CD4-positive, alpha-beta T cell treated with Interleukin-15 for 1 hour (primary cell): Measurements from ENCODE around the gene ZFP64.
"Not testable (repeated sequence)": the region's sequence is repeated elsewhere in the genome, so short reads cannot be mapped to it uniquely, and the experiment has no call there.

ENCODE experiments used
- DNase-seq: peaks from one replicate; pipeline ENCODE4 v3.0.0-alpha.2; 2020

The ZFP64 gene

GRCh38 chr20:52153896-52154295, 37.7 kb downstream of the ZFP64 start:
- DNase-seq: no peak

DNA sequence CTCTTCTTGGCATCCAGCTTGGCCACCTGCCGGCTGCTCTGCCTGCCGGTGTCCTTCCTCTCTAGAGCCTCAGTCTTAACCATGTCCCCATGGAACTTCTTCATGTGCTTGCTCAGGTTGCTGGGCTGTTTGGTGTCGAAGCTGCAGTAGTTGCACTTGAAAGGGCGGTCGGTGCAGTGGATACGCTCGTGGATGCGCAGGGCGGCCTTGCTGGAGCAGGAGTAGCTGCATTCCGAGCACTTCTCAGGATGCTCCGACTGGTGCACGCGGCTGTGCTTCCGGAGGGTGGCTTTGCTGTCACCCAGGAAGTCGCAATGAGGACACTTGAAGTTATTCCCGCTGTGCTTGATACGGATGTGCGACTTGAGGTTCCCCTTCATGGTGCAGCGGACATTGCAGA, 38.7 kb downstream of the ZFP64 start:
- no peak for DNase-seq

- no peak for DNase-seq
Measured at GRCh38 chr20:52152416-52152815, 39.2 kb downstream of the ZFP64 start.

DNA sequence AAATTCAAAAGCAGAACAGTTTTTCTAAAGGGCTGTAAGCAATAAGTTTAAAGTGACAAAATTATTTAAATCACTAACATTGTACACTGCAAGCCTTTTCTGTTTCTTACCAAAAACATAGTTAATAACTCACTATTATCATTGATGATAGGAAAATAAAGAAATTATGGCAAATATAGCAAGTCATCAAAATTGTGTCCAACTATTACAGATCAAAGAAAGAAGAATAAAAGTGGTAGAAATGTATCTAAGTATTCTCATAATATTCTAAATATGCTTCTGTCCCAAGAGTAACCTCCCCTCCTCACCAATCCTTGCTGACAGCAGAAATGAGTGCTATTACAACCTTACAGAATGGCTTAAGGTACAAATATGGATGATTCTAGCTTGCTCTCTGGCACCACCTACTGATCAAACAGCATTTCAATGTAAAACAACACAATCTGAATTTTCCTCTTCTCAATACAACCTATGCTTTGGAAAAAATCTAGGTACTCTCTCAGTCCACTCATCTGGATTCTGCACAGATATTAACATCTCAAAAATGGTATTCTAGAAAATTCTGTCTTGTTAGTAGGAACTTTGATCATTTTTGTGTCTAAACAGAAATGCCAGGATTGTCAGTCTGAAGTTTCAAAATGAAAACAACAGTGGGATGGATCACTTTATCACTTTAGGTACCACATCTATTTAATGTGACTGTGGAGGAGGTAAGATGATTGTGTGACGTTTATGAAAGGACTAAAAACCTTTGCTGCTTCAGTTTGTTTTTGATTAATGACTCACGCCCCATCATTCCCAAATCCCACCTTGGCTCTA, 40.9 kb downstream of the ZFP64 start:
- DNase-seq: no peak

GRCh38 chr20:52145587-52145986, 46.0 kb downstream of the ZFP64 start:
- no peak for DNase-seq

DNA sequence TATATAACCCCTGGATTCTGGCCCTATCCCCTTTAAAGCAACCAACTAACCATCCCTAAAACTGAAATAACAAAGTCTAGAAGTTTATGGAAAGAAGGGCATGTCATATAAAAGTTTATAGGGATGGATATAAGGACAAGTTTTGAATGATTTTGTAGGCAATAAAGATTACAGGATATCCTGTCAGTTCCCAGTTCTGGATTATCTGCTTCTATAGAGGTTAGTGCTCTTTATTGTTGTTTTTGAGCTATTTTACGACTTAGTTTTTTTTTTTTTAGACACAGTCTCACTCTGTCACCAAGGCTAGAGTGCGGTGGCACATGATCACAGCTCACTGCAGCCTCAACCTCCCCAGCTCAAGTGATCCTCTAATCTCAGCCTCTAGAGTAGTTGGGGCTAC, 48.3 kb downstream of the ZFP64 start:
- DNase-seq: no peak

- no peak for DNase-seq
Measured at GRCh38 chr20:52142757-52143156, 48.8 kb downstream of the ZFP64 start.

- DNase-seq: no peak
Measured at GRCh38 chr20:52139986-52140385, 51.6 kb downstream of the ZFP64 start.

DNA sequence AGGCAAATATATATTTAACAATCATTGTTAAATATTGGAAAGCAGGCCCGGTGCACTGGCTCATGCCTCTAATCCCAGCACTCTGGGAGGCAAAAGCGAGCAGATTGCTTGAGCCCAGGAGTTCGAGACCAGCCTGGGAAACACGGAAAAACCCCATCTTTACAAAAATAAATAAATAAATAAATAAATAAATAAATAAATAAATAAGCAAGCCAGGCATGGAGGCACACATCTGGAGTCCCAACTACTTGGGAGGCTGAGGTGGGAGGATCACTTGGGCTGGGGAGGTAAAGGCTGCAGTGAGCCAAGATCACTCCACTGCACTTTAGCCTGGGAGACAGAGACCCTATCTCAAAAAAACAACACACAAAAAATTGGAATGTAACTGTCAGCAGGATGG, 53.7 kb downstream of the ZFP64 start:
- no peak for DNase-seq

GRCh38 chr20:52133714-52134113, 57.9 kb downstream of the ZFP64 start:
- not testable (repeated sequence) for DNase-seq

GRCh38 chr20:52132337-52132736, 59.2 kb downstream of the ZFP64 start:
- no peak for DNase-seq

DNA sequence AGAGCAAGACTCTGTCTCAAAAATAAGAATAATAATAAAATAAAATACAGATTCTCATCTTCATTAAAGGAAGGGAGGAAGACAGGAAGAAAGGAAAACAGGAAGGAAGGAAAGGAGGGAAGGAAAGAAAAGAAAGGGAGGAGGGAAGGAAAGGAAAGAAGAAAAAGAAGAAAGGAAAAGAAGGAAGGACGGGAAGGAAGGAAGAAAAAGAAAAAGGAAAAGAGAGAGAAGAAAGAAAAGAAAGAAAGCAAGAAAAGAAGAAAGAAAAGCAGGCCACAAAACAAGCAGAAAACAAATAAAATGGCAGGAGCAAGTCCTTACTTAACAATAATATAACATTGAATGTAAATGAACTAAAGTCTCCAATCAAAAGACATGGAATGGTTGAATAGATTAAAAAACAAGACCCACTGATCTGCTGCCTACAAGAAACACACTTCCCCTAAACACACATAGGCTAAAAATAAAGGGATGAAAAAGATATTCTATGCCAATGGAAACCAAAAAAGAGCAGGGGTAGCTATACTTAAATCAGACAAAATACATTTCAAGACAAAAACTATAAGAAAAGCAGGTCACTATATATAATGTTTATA, 60.4 kb downstream of the ZFP64 start:
- no peak for DNase-seq

- no peak for DNase-seq
Measured at GRCh38 chr20:52130406-52130805, 61.2 kb downstream of the ZFP64 start.

- no peak for DNase-seq
Measured at GRCh38 chr20:52129611-52130010, 62.0 kb downstream of the ZFP64 start.

- peak; percentile 20 for DNase-seq
Measured at GRCh38 chr20:52127309-52127708, 64.3 kb downstream of the ZFP64 start.

- DNase-seq: no peak
Measured at GRCh38 chr20:52124821-52125220, 66.8 kb downstream of the ZFP64 start.

GRCh38 chr20:52118696-52119095, 72.9 kb downstream of the ZFP64 start:
- no peak for DNase-seq

DNA sequence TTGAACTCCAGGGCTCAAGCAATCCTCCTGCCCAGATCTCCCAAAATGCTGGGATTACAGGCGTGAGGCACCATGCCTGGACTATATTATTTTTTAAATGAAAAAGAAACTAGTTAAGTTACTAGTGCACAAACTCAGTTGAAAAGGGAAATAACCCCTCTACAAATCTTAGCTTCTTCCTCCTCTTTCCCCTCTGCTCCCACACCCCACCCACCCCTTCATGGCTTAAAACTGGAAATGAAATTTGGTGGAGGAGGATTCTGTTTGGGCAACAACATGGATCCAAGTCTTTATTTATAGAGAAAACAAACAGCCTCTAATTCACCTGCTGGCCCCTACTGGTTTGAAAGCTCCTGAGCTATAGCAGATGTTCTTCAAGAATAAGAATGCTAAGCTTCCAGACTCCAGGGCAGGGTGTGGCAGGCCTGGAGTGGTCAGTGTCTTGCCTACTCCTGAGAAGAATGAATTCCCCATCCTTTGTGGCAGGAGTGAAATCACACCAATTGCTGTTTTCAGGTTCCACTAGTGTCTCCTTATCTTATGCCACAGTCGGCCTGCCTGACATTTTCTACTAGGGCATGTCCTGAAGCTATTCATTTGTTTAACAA, 73.5 kb downstream of the ZFP64 start:
- no peak for DNase-seq

DNA sequence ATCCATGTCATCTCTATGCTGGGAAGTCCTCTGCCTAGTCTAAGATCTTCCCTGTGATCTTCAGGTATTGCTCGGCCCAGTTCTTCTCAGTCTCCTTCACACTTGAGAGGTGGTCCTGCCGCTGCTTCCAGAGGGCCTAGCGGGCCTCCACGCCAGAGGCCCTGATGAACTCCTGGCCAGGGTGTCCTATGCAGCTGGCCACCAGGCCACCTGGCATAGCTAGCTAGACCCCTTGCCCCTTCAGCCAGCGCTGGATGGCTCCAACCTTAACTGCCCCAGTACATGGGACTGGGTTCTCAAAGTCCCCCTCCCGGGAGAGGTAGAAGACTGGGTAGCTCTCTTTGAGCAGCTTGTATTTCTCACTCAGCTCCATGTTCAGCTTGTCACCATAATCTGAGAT, 81.1 kb downstream of the ZFP64 start:
- DNase-seq: no peak

DNA sequence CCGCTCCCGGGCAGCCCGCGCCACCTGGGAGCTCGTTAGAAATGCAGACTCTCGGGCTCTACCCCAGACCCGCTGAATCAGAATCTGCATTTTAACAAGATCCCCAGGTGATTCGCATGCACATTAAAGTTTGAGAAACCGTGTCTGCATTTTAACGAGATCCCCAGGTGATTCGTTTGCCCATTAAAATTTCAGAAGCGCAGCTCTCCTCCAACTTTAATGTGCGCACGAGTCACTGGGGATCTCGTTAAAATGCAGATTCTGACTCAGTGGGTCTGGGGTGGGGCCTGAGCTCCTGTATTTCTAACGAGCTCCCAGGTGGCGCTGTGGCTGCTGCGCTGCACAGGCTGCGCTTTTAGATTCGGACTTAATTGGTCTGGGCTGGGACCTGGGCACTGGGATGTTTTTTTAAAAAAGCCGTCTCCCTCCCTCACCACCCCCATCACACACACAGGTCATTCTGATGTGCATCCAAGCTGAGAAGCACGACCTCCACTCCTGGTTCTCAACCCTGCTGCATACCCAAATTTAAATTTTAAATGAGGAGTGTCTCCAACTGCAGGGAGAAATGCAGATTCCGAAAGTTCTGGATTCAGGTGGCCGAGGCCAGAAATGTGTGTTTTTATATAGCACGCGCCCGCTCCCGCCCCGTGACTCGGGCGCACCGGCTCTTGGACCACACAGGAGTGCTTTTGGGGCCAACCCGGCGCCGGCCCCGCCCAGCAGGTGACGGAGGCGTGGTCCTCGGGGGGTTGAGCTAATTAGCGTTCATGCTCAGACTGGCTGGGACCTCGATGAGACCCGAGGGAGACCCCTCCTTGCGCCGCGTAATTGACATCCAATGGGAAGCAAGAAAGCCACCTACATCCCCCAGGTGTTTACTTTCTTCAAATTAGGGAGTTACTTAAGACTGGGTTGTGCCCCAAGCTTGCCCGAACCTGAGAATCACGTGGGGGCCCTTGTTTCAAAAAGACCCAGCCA, 85.8 kb downstream of the ZFP64 start:
- DNase-seq: no peak

DNA sequence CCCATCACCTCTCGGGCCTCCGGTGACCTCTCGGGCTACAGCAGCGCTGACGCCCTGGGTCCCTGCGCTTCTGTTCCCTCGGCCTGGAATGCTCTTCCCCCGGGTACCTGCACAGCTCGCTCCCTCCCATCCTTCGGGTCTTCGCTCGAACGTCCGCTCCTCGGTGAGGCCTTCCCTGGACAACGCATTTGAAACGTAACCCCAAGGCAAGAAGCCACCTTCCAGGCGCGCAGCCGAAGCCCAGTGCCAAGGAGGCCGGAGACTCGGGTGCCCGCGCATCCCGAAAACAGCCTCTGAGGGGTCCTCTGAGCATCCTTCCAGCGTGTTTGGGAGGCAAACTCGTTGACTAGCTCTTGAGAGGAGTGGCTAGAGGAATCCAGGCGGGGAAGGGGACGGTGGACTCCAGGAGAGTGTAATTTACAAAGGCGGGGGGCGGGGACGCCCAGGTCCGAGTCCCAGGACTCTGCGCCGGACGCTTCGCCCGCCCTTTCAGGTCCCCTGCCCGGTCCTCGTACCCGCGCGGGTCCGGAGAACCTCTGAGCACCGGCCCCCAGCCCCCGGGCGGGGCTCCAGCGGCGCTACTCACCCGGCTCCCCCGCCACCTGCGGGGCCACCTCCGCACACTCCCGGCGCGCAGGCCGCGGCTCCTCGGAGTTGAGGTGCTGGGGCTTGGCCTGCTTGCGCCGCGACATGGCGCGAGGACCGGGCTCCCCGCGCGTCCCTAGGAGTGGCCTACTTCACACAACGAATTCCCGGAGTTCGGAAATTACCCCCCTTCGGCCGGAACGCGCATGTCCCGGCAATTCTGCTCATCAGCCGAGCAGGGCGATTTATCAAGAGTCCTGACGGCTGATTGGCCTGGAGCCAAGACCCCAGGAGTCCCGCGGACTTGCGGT, 86.8 kb downstream of the ZFP64 start:
- no peak for DNase-seq
